GM23248 (cell line): ENCODE data around the gene HMGCL.

Source experiments
- EZH2 ChIP-seq: fragments of 200-600 bp; sonication (generic); IDR thresholded peaks from 2 replicates; pipeline ENCODE4 v1.6.1; 2018; ENCODE audit warnings: antibody characterized with exemption, mild to moderate bottlenecking; ENCODE audit not compliant: insufficient read depth, poor library complexity, severe bottlenecking
- EZH2phosphoT487 ChIP-seq: fragments of 200-600 bp; sonication (generic); IDR thresholded peaks from 2 replicates; pipeline ENCODE4 v1.6.1; 2018; ENCODE audit warnings: antibody characterized with exemption, moderate library complexity, mild to moderate bottlenecking, low read depth; ENCODE audit not compliant: insufficient read depth

GRCh38 chr1:23867895-23868556 is 42.8 kb upstream of the HMGCL start, which contains the start of gene FUCA1:
- no peak for TF ChIP-seq EZH2
- TF ChIP-seq EZH2phosphoT487: no peak
